HL-60 (cell line): ENCODE measurements around the gene KRTAP5-3.

ENCODE experiments used
- DNase-seq, 2 experiments: peaks; one replicate each; pipeline ENCODE4 v3.0.0-alpha.2; 2010 to 2020; ENCODE audit warnings: low read depth in 1 of 2, low spot score in 1 of 2
- H3K27ac ChIP-seq: fragments of 250-450 bp; sonication (Bioruptor Pico); replicated peaks from 2 replicates; pipeline ENCODE4 v1.5.1; 2020; ENCODE audit warnings: mild to moderate bottlenecking, moderate library complexity
- H3K27me3 ChIP-seq: fragments of 250-450 bp; sonication (Bioruptor Pico); 2 replicates; pipeline ENCODE4 v1.5.1; 2021; ENCODE audit warnings: mild to moderate bottlenecking, moderate library complexity; ENCODE audit not compliant: insufficient read depth, poor library complexity, severe bottlenecking
- H3K4me3 ChIP-seq: replicated peaks from 2 replicates; pipeline ENCODE4 v1.5.1; 2011; ENCODE audit warnings: mild to moderate bottlenecking, control low read depth, low read length; ENCODE audit not compliant: insufficient read depth
- CTCF ChIP-seq: IDR thresholded peaks from one replicate; pipeline ENCODE4 v1.5.1; 2011; ENCODE audit warnings: low read length, control low read depth, inconsistent platforms; ENCODE audit not compliant: insufficient read depth
- GABPA ChIP-seq: IDR thresholded peaks from 2 replicates; pipeline ENCODE4 v1.6.1; 2012; ENCODE audit warnings: low read depth
- POLR2AphosphoS5 ChIP-seq: IDR thresholded peaks from 2 replicates; pipeline ENCODE4 v1.6.1; 2012; ENCODE audit warnings: low read depth
- REST ChIP-seq: IDR thresholded peaks from 2 replicates; pipeline ENCODE4 v1.6.1; 2012; ENCODE audit warnings: low read depth; ENCODE audit not compliant: insufficient replicate concordance
- SPI1 ChIP-seq: IDR thresholded peaks from 2 replicates; pipeline ENCODE4 v1.6.1; 2012; ENCODE audit warnings: low read depth, mild to moderate bottlenecking, borderline replicate concordance

The KRTAP5-3 gene

DNA sequence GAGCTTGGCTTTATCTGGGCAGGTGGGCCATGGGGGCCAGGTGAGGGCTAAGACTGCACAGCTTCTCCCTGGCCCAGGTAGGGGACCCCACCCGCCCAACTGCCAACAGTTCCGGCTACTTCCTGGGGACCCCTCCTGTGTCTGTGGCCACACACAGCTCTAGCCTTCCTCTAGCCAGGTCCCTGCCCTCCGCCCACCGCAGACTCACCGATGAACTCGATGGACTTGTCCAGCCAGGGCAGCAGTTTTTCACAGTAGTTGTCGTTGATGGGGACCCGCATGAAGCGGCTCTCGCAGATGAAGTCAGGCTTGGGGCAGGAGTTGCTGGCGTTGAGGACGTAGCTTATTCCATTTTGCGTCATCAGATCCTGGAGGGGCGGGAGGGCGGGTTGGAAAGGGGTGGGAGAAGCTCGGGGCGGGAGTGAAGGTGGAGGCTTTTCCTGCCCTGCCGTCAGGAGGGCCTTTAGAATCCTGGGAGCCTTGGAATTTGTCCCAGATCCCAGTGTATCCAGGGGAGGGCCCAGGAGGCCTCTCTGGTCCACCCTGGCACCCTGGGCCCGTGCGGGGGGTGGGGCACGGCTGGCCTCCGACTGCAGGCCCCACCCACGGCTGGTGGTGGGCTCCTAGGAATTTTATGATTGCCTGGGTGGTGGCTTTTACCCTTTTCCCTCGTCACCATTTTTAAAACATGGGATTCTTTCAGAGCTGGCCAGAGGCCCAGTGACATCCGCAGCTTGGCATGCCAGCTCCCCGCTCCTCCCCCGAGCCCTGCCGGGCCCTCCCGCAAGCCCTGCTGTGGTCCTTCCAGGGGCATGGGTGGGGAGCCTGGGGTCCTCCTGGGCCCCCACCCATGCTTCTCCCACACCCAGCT lies 50.1 kb downstream of the KRTAP5-3 start:
- no peak for DNase-seq
- no peak overlapping the region for H3K4me3 ChIP-seq
- H3K27me3 ChIP-seq = peaks cover 36% of the 10 kb centered on the region
- TF ChIP-seq GABPA (no peak), POLR2AphosphoS5 (no peak), REST (no peak), CTCF (no peak), SPI1 (no peak)
- no peak overlapping the region for H3K27ac ChIP-seq
